Endometrium (tissue), 2 donors: ENCODE results near the gene ANKRD40.

ENCODE experiments used
- FAIRE-seq: peaks from 2 replicates; lab custom pipeline; 2012; peaks lifted over from hg19 to GRCh38; lab: Jason Lieb, UNC
- donor health status: control.
- donor health status: control.

Gene ANKRD40

GRCh38 chr17:50649042-50649908 lies 58.4 kb downstream of the ANKRD40 start:
- FAIRE-seq = no peak

GRCh38 chr17:50647187-50647586 lies 60.5 kb downstream of the ANKRD40 start:
- FAIRE-seq = no peak

- no peak for FAIRE-seq
Measured at GRCh38 chr17:50645748-50646682, 61.7 kb downstream of the ANKRD40 start.
